HCT116 (cell line): ENCODE measurements around the gene SPATA1. TPM values are rescaled to one million over a fixed set of nuclear protein-coding genes. Genes with fewer than 3 reads are reported as not detected.

ENCODE experiments used
- ATAC-seq: fragments of 200-7000 bp; cut with Tn5 transposase; 2 replicates; pipeline ENCODE4 v1.9.1; 2020; ENCODE audit warnings: mild to moderate bottlenecking, moderate library complexity
- Bru-seq: library from RNA; stranded (reverse); fragments of 400-500 nt; gene quantifications from one replicate; lab custom pipeline; 2021; lab: Mats Ljungman, UMichigan
- BruChase-seq, 2 experiments: library from RNA; stranded (reverse); fragments of 400-500 nt; gene quantifications; one replicate each; lab custom pipeline; 2021; lab: Mats Ljungman, UMichigan
- BruUV-seq: library from RNA; stranded (reverse); fragments of 400-500 nt; replicated peaks from 2 replicates; lab custom pipeline; 2021; lab: Mats Ljungman, UMichigan
- CTCF ChIA-PET: fragments of 300-600 bp; sonication (Branson Sonifier 250); formaldehyde crosslinking; loops from one replicate; lab custom pipeline; 2021; ENCODE audit warnings: antibody characterized with exemption; lab: Charles Lee
- POLR2A ChIA-PET: fragments of 300-600, 350-600 bp; sonication (Branson Sonifier 250); formaldehyde crosslinking; loops from one replicate; lab custom pipeline; 2021; ENCODE audit warnings: antibody characterized with exemption; lab: Charles Lee
- RAD21 ChIA-PET, 2 experiments: fragments of 300-600 bp; sonication (Branson Sonifier 250); formaldehyde crosslinking; loops; one replicate each; lab custom pipeline; 2023; ENCODE audit warnings: low total read pairs in 2 of 2; ENCODE audit not compliant: uncharacterized antibody in 2 of 2, unreplicated experiment in 2 of 2, low non-redundant PET in 1 of 2; lab: Charles Lee
- DNase-seq: peaks from one replicate; pipeline ENCODE4 v3.0.0-alpha.2; 2010; ENCODE audit warnings: low read depth, low spot score
- H2AFZ ChIP-seq: fragments of 200-600 bp; shearing (Covaris generic), sonication (generic); 2 replicates; pipeline ENCODE4 v1.6.1; 2017; ENCODE audit warnings: low read depth, mixed run types, mixed read lengths, antibody characterized with exemption, low read length; ENCODE audit not compliant: poor library complexity, severe bottlenecking
- H3K27ac ChIP-seq: 2 replicates; pipeline ENCODE4 v1.5.1; 2012; ENCODE audit warnings: low read depth, low read length
- H3K27me3 ChIP-seq: fragments of 200-600 bp; sonication (generic); 2 replicates; pipeline ENCODE4 v1.6.1; 2016; ENCODE audit warnings: mixed run types, low read length, mixed read lengths; ENCODE audit not compliant: insufficient read depth
- H3K36me3 ChIP-seq, 2 experiments: fragments of 200-500 bp in 1 of 2; fragments of 200-600 bp in 1 of 2; sonication (Bioruptor generic) in 1 of 2; sonication (generic) in 1 of 2; 2 replicates each; pipeline versions ENCODE4 v1.5.1 to v1.6.1; 2014 to 2016; ENCODE audit warnings: low read length in 2 of 2, inconsistent platforms in 1 of 2, mixed read lengths in 1 of 2, mixed run types in 1 of 2; ENCODE audit not compliant: insufficient read depth in 2 of 2, control insufficient read depth in 1 of 2
- H3K4me1 ChIP-seq, 2 experiments: fragments of 200-600 bp in 1 of 2; sonication (generic) in 1 of 2; 2 replicates each; pipeline versions ENCODE4 v1.5.1 to v1.6.1; 2012 to 2017; ENCODE audit warnings: low read length in 2 of 2, inconsistent platforms in 1 of 2, mild to moderate bottlenecking in 1 of 2, mixed read lengths in 1 of 2, mixed run types in 1 of 2, moderate library complexity in 1 of 2; ENCODE audit not compliant: insufficient read depth in 2 of 2, control insufficient read depth in 1 of 2
- H3K4me2 ChIP-seq: fragments of 200-600 bp; sonication (generic); 2 replicates; pipeline ENCODE4 v1.6.1; 2017; ENCODE audit warnings: mixed run types, low read length, mixed read lengths
- H3K4me3 ChIP-seq, 2 experiments: fragments of 200-600 bp in 1 of 2; sonication (generic) in 1 of 2; replicated peaks in 1 of 2; 2 replicates each; pipeline ENCODE4 v1.5.1; 2011 to 2016; ENCODE audit warnings: low read length in 2 of 2, control low read depth in 1 of 2, low read depth in 1 of 2, mild to moderate bottlenecking in 1 of 2, mixed read lengths in 1 of 2, mixed run types in 1 of 2
- H3K79me2 ChIP-seq: fragments of 200-600 bp; sonication (generic); 2 replicates; pipeline ENCODE4 v1.6.1; 2017; ENCODE audit warnings: mild to moderate bottlenecking, mixed run types, low read length, moderate library complexity, mixed read lengths; ENCODE audit not compliant: insufficient read depth
- H3K9ac ChIP-seq: fragments of 200-600 bp; sonication (generic); 2 replicates; pipeline ENCODE4 v1.6.1; 2016; ENCODE audit warnings: low read length, mixed read lengths
- H3K9me2 ChIP-seq: fragments of 200-600 bp; sonication (generic), shearing (Covaris generic); 2 replicates; pipeline ENCODE4 v1.6.1; 2017; ENCODE audit warnings: mixed run types, mild to moderate bottlenecking, moderate library complexity; ENCODE audit not compliant: insufficient read depth
- H3K9me3 ChIP-seq, 2 experiments: fragments of 200-500 bp in 1 of 2; fragments of 200-600 bp in 1 of 2; sonication (Bioruptor generic) in 1 of 2; sonication (generic) in 1 of 2; 2 replicates each; pipeline ENCODE4 v1.6.1; 2014 to 2017; ENCODE audit warnings: low read length in 2 of 2, mixed read lengths in 2 of 2, inconsistent platforms in 1 of 2, low read depth in 1 of 2, mild to moderate bottlenecking in 1 of 2, mixed run types in 1 of 2, moderate library complexity in 1 of 2; ENCODE audit not compliant: control insufficient read depth in 1 of 2, insufficient read depth in 1 of 2
- H4K20me1 ChIP-seq: fragments of 200-600 bp; sonication (generic), shearing (Covaris generic); 2 replicates; pipeline ENCODE4 v1.6.1; 2017; ENCODE audit warnings: mixed run types, mild to moderate bottlenecking, moderate library complexity; ENCODE audit not compliant: insufficient read depth
- CBX3 ChIP-seq: IDR thresholded peaks from 2 replicates; pipeline ENCODE4 v1.6.1; 2012; ENCODE audit warnings: low read depth
- CEBPB ChIP-seq: IDR thresholded peaks from 2 replicates; pipeline ENCODE4 v1.6.1; 2012; ENCODE audit warnings: low read depth
- EGR1 ChIP-seq: IDR thresholded peaks from 2 replicates; pipeline ENCODE4 v1.6.1; 2012; ENCODE audit warnings: low read depth
- EZH2 ChIP-seq: fragments of 200-600 bp; sonication (generic); IDR thresholded peaks from 2 replicates; pipeline ENCODE4 v1.6.1; 2017; ENCODE audit warnings: antibody characterized with exemption, mixed run types
- EZH2phosphoT487 ChIP-seq: fragments of 200-600 bp; IDR thresholded peaks from 2 replicates; pipeline ENCODE4 v1.6.1; 2018; ENCODE audit warnings: antibody characterized with exemption, borderline replicate concordance
- FOSL1 ChIP-seq: IDR thresholded peaks from 2 replicates; pipeline ENCODE4 v1.6.1; 2012; ENCODE audit warnings: low read depth
- JUND ChIP-seq: IDR thresholded peaks from 2 replicates; pipeline ENCODE4 v1.6.1; 2012
- MAX ChIP-seq: IDR thresholded peaks from 2 replicates; pipeline ENCODE4 v1.6.1; 2012
- POLR2AphosphoS5 ChIP-seq: IDR thresholded peaks from 2 replicates; pipeline ENCODE4 v1.6.1; 2011; ENCODE audit warnings: mild to moderate bottlenecking, low read depth, low read length, moderate library complexity
- RAD21 ChIP-seq: IDR thresholded peaks from 2 replicates; pipeline ENCODE4 v1.6.1; 2012; ENCODE audit warnings: low read depth, mild to moderate bottlenecking
- REST ChIP-seq: IDR thresholded peaks from 2 replicates; pipeline ENCODE4 v1.6.1; 2012; ENCODE audit warnings: low read depth
- SIN3A ChIP-seq: IDR thresholded peaks from 2 replicates; pipeline ENCODE4 v1.6.1; 2012; ENCODE audit warnings: low read depth
- SP1 ChIP-seq: IDR thresholded peaks from 2 replicates; pipeline ENCODE4 v1.6.1; 2012; ENCODE audit warnings: low read depth
- SRF ChIP-seq: IDR thresholded peaks from 2 replicates; pipeline ENCODE4 v1.6.1; 2012; ENCODE audit warnings: low read depth
- TCF7L2 ChIP-seq: IDR thresholded peaks from 2 replicates; pipeline ENCODE4 v1.7.0; 2011; ENCODE audit warnings: borderline replicate concordance, inconsistent platforms; ENCODE audit not compliant: insufficient read depth, insufficient read length; ENCODE audit errors: extremely low read depth
- ZFX ChIP-seq: fragments of 450-650 bp; IDR thresholded peaks from 2 replicates; pipeline ENCODE4 v1.6.1; 2017
- intact Hi-C: fragments of 100-400 bp; cut with micrococcal nuclease; formaldehyde crosslinking; loops from 2 replicates; pipeline ENCODE4 v1.10.0; 2022
- long read RNA-seq: library from polyadenylated mRNA; unstranded; transcript quantifications from one replicate; pipeline ENCODE4 v2.0.0, GENCODE V29; 2021; ENCODE audit not compliant: unreplicated experiment
- polyA plus RNA-seq: library from polyadenylated mRNA; unstranded; fragments of >200 nt; gene quantifications from 2 replicates; pipeline ENCODE4 v1.2.1, GENCODE V29; 2012; ENCODE audit warnings: missing spikeins
- total RNA-seq: library from RNA; stranded (reverse); gene quantifications from one replicate; pipeline ENCODE4 v1.2.1, GENCODE V29; 2021; ENCODE audit not compliant: unreplicated experiment
- TF ChIP-seq, protein P1 (sequence below): IDR thresholded peaks from 2 replicates; pipeline ENCODE4 v1.6.1; 2012

SPATA1 gene, protein sequence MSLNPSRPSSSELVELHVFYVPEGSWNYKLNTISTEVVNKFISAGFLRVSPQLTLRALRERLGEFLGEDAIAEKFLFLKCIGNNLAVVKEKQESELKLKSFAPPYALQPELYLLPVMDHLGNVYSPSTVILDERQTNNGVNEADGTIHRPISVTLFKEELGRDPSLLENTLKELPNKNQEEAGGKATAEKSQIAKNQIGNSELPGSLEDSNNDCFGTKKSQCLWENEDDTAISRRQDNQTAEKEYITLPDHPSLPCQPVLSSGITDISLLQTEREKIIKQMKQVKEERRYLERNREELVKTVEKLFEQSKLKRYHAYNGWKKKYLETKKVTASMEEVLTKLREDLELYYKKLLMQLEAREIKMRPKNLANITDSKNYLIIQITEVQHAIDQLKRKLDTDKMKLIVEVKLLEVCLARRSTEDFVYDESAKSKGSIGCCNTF
- total RNA-seq (3.1 TPM), Bru-seq, nascent RNA (percentile 50 among the genes with signal in this experiment), BruChase-seq, experiment 1, labeled RNA remaining after a 6-hour chase (percentile 26 among the genes with signal in this experiment), BruChase-seq, experiment 2, labeled RNA remaining after a 2-hour chase (percentile 33 among the genes with signal in this experiment)
- 0.64 and 2.2 TPM in 2 replicates for polyA plus RNA-seq
- long read RNA-seq, partial matches to known transcripts: 0 of 12 reads
- long read RNA-seq, other reads (novel, unspliced or antisense): 12 of 12 reads

DNA sequence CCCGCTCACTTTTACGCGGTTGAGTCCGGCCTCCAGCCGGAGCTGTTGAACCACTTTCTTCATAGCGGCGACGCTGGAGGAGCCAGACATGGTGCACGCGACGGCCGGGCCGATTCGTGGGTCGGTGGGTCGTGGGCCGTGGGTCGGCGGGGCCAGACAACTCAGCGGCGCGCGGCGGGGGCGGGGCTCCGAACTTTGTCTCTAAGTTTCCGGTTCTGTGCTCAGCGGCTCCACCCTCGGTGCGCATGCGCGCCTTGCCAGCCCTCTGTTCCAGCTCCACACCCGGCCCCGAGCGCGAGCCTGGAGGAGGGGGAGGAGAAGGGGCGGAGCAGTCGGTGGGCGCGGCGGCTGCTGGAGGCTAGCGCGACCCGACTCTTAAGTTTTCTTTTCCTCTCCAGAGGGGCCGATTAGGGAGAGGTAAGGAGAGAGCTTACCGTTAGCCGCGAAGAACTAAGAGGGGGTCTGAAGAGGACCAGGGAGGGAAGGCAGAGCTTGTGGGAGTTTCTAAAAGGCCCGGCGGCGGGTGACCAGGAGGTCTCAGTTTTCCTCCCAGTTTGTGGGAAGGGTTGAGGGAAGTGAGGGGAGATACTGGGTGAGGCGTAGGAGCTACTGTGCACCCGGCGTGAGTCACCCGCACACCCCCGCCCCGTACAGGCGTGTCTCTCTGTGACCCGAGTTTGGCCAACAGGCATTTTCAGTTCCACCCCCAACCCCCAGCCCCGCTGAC lies at the start of gene SPATA1, which contains the start of gene GNG5:
TSS of gene SPATA1 (plus strand) at position 385 of the 727 bp plus-strand sequence. CDS start 9,974 bp downstream, outside the sequence.
TSS of gene GNG5 (minus strand) at position 580 of the 727 bp plus-strand sequence. CDS start at position 90, 490 bp downstream.
- DNase-seq (peak; percentile 91), ATAC-seq (peak; percentile 90)
- Histone ChIP-seq H3K4me3 (peak within 1 kb of the TSS; percentile 83 to 85), H3K4me2 (peak within 1 kb of the TSS; percentile 82), H3K36me3 (peaks cover 0 to 6% of the 10 kb centered on the region in 2 experiments; a peak in 2 of 4 replicates), H3K9me3 (peaks cover 0 to 9% of the 10 kb centered on the region in 2 experiments; a peak in 2 of 4 replicates), H3K27me3 (no peaks in the 10 kb centered on the region), H3K4me1 (peaks cover 21 to 38% of the 10 kb centered on the region in 2 experiments), H3K9me2 (no peaks in the 10 kb centered on the region), H3K79me2 (peaks cover 59% of the 10 kb centered on the region), H4K20me1 (0 out of 2 replicates have a peak, but pooled peaks cover 8% of the 10 kb centered on the region), H2AFZ (peak within 1 kb of the TSS; percentile 3), H3K9ac (peak within 1 kb of the TSS; percentile 86), H3K27ac (peak within 1 kb of the TSS; percentile 83)
- POLR2A ChIA-PET: interaction anchor here (0.7 to 2.3 kb wide), 12 partner anchors 8 to 365 kb away, joined by 3 to 12 read pairs (median 4); partner anchors contain the start of genes CTBS and PRKACB
- BruUV-seq: no TSS peak
- intact Hi-C loops: loop anchor here (2.0 to 10.0 kb wide), 4 partner anchors 69 to 364 kb away; partner anchors contain the start of genes CTBS and PRKACB
- CTCF ChIA-PET: interaction anchor here (1.0 to 1.4 kb wide), 3 partner anchors 252 to 365 kb away, joined by 3 to 5 read pairs (median 4); partner anchors contain the start of gene PRKACB
- RAD21 ChIA-PET: interaction anchor here (0.5 to 1.1 kb wide), 2 partner anchors 98 to 113 kb away, joined by 3 read pairs; no protein-coding TSS in a partner anchor
- peak; percentile 84 for TF ChIP-seq JUND
- no peak for TF ChIP-seq SRF
- TF ChIP-seq FOSL1: peak; percentile 82
- no peak; the same call in 1 of the 2 replicates for TF ChIP-seq RAD21
- TF ChIP-seq, protein P1, sequence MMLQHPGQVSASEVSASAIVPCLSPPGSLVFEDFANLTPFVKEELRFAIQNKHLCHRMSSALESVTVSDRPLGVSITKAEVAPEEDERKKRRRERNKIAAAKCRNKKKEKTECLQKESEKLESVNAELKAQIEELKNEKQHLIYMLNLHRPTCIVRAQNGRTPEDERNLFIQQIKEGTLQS: no peak
- no peak for TF ChIP-seq CEBPB
- TF ChIP-seq POLR2AphosphoS5: peak; percentile 85
- TF ChIP-seq EZH2phosphoT487: no peak
- peak; percentile 76 for TF ChIP-seq SP1
- TF ChIP-seq CBX3: 0 out of 2 replicates have a peak, but pooled peaks have one; percentile 52
- TF ChIP-seq REST: no peak
- TF ChIP-seq EGR1: peak; percentile 92
- no peak for TF ChIP-seq EZH2
- peak; percentile 31; the same call in 1 of the 2 replicates for TF ChIP-seq SIN3A
- peak; percentile 56 for TF ChIP-seq MAX
- TF ChIP-seq TCF7L2: peak; percentile 33
- TF ChIP-seq ZFX: peak; percentile 33
